HepG2 (cell line): ENCODE results near the gene SLC12A5.

Experiments
- BCL6 ChIP-seq: IDR thresholded peaks from 2 replicates; pipeline ENCODE4 v1.6.1; 2016; ENCODE audit warnings: missing genetic modification reagents, missing compliant biosample characterization
- ETV6 ChIP-seq: sonication (generic); formaldehyde crosslinking; conservative IDR thresholded peaks from 2 replicates; pipeline ENCODE4 v1.4.0; 2020; ENCODE audit warnings: missing genetic modification reagents
- HNF1A ChIP-seq, 2 experiments: sonication (generic) in 1 of 2; formaldehyde crosslinking in 1 of 2; IDR thresholded peaks; 2 replicates each; pipeline versions ENCODE4 v1.4.0 to v1.6.1; 2016 to 2020; ENCODE audit warnings: borderline replicate concordance in 1 of 2, low read depth in 1 of 2, mild to moderate bottlenecking in 1 of 2, missing genetic modification reagents in 1 of 2
- JUN ChIP-seq: sonication (generic); formaldehyde crosslinking; IDR thresholded peaks from 2 replicates; pipeline ENCODE4 v1.4.0; 2020; ENCODE audit warnings: mild to moderate bottlenecking, missing genetic modification reagents
- KDM1A ChIP-seq: IDR thresholded peaks from 2 replicates; pipeline ENCODE4 v1.6.1; 2016; ENCODE audit warnings: missing compliant biosample characterization
- RAD21 ChIP-seq: fragments of 450-650 bp; formaldehyde crosslinking; IDR thresholded peaks from 2 replicates; pipeline ENCODE4 v1.5.0; 2020; ENCODE audit warnings: mild to moderate bottlenecking
- RCOR2 ChIP-seq: IDR thresholded peaks from 2 replicates; pipeline ENCODE4 v1.6.1; 2016; ENCODE audit warnings: missing biosample characterization, missing genetic modification reagents
- REST ChIP-seq, 2 experiments: IDR thresholded peaks; 2 replicates each; pipeline ENCODE4 v1.6.1; 2011 to 2012; ENCODE audit warnings: low read length in 2 of 2, borderline replicate concordance in 1 of 2, low read depth in 1 of 2, mild to moderate bottlenecking in 1 of 2, moderate library complexity in 1 of 2
- SIN3A ChIP-seq: IDR thresholded peaks from 2 replicates; pipeline ENCODE4 v1.6.1; 2011; ENCODE audit warnings: low read depth, mild to moderate bottlenecking, control low read depth, low read length, borderline replicate concordance
- ZFP1 ChIP-seq: IDR thresholded peaks from 2 replicates; pipeline ENCODE4 v1.6.1; 2016
- ZNF20 ChIP-seq: sonication (generic); formaldehyde crosslinking; IDR thresholded peaks from 2 replicates; pipeline ENCODE4 v1.4.0; 2020; ENCODE audit warnings: mild to moderate bottlenecking, moderate library complexity, missing genetic modification reagents
- ZNF232 ChIP-seq: sonication (generic); formaldehyde crosslinking; IDR thresholded peaks from 2 replicates; pipeline ENCODE4 v1.4.0; 2020; ENCODE audit warnings: missing genetic modification reagents, borderline replicate concordance
- TF ChIP-seq, protein P1 (sequence below): sonication (generic); formaldehyde crosslinking; IDR thresholded peaks from 2 replicates; pipeline ENCODE4 v1.5.0; 2020; ENCODE audit warnings: mild to moderate bottlenecking, low read depth, missing genetic modification reagents, borderline replicate concordance
- TF ChIP-seq, protein P2 (sequence below): IDR thresholded peaks from 2 replicates; pipeline ENCODE4 v1.6.1; 2016; ENCODE audit warnings: mild to moderate bottlenecking, missing biosample characterization, missing genetic modification reagents

GRCh38 chr20:46046588-46047310 lies 17.7 kb downstream of the SLC12A5 start:
- TF ChIP-seq RCOR2 (no peak), ZFP1 (CRISPR knock-in tag) (no peak), RAD21 (CRISPR knock-in tag) (no peak), ETV6 (CRISPR knock-in tag) (no peak), KDM1A (CRISPR knock-in tag) (no peak), REST (IDR thresholded peaks at IDR 0.05; ENCODE audit: borderline replicate concordance in 1 of 2, low read depth in 1 of 2, low read length in 2 of 2) (no peak), BCL6 (CRISPR knock-in tag) (no peak), ZNF20 (CRISPR knock-in tag) (no peak), HNF1A (IDR thresholded peaks at IDR 0.05; ENCODE audit: low read depth) (no peak), HNF1A (CRISPR knock-in tag; IDR thresholded peaks at IDR 0.05; ENCODE audit: borderline replicate concordance) (no peak), ZNF232 (no peak), SIN3A (no peak), JUN (CRISPR knock-in tag) (no peak)
- TF ChIP-seq, protein P1, sequence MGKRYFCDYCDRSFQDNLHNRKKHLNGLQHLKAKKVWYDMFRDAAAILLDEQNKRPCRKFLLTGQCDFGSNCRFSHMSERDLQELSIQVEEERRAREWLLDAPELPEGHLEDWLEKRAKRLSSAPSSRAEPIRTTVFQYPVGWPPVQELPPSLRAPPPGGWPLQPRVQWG (CRISPR knock-in tag), result no peak
- TF ChIP-seq, protein P2, sequence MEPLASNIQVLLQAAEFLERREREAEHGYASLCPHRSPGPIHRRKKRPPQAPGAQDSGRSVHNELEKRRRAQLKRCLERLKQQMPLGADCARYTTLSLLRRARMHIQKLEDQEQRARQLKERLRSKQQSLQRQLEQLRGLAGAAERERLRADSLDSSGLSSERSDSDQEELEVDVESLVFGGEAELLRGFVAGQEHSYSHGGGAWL (CRISPR knock-in tag), result no peak
